GM18873 (cell line): ENCODE data around the gene IRGQ.
"Not testable (repeated sequence)": the region's sequence is repeated elsewhere in the genome, so short reads cannot be mapped to it uniquely, and the experiment has no call there.

Experiments used
- ATAC-seq: cut with Tn5 transposase; IDR thresholded peaks from one replicate; pipeline ENCODE4 v1.9.1; 2021; ENCODE audit warnings: mild to moderate bottlenecking, moderate library complexity, moderate number of reproducible peaks; ENCODE audit not compliant: unreplicated experiment, low FRiP score

Gene IRGQ

GRCh38 chr19:43599635-43600295 is 3.8 kb upstream of the IRGQ start:
- ATAC-seq, result no peak

GRCh38 chr19:43598445-43599240 is 2.7 kb upstream of the IRGQ start:
- ATAC-seq, result no peak

- no peak for ATAC-seq
These were observed 1.9 kb upstream of the IRGQ start for GRCh38 chr19:43597876-43598275.

GRCh38 chr19:43596842-43597461 is 1.0 kb upstream of the IRGQ start:
- ATAC-seq, result no peak

- no peak for ATAC-seq
These were observed 332 bp downstream of the IRGQ start for GRCh38 chr19:43595605-43595998.

GRCh38 chr19:43594710-43595604 is 977 bp downstream of the IRGQ start:
- ATAC-seq, result no peak

GRCh38 chr19:43594081-43594697 is 1.7 kb downstream of the IRGQ start:
- no peak for ATAC-seq

GRCh38 chr19:43592800-43593350 is 3.1 kb downstream of the IRGQ start:
- no peak for ATAC-seq

GRCh38 chr19:43591904-43592772 is 3.8 kb downstream of the IRGQ start:
- ATAC-seq, result no peak

GRCh38 chr19:43589678-43590077 is 6.3 kb downstream of the IRGQ start:
- no peak for ATAC-seq

GRCh38 chr19:43589277-43589676 is 6.7 kb downstream of the IRGQ start:
- ATAC-seq, result no peak

- ATAC-seq, result not testable (repeated sequence)
These were observed 8.9 kb downstream of the IRGQ start for GRCh38 chr19:43587029-43587428.

- ATAC-seq, result no peak
These were observed 9.6 kb downstream of the IRGQ start for GRCh38 chr19:43586346-43586745.

- no peak for ATAC-seq
These were observed 11.4 kb downstream of the IRGQ start for GRCh38 chr19:43584484-43584883.

- no peak for ATAC-seq
These were observed 13.4 kb downstream of the IRGQ start for GRCh38 chr19:43582495-43582894.

- ATAC-seq, result no peak
These were observed 14.5 kb downstream of the IRGQ start for GRCh38 chr19:43581467-43581866.

GRCh38 chr19:43578787-43579186 is 17.1 kb downstream of the IRGQ start:
- ATAC-seq, result no peak

- ATAC-seq, result no peak
These were observed 19.7 kb downstream of the IRGQ start for GRCh38 chr19:43575955-43576878.
